Activated T-helper 1 cell treated with anti-CD3 and anti-CD28 coated beads, Interleukin-2, amount 50 U/mL, for 16 hours (primary cell): ENCODE measurements around the gene PLXDC1.

Experiments
- DNase-seq, 2 donors: peaks; one replicate each; pipeline ENCODE4 v3.0.0-alpha.2; 2020; ENCODE audit warnings: low read depth in 1 of 2, low spot score in 1 of 2

Gene PLXDC1

GRCh38 chr17:39151150-39151942, at the start of gene PLXDC1:
TSS of gene PLXDC1 (minus strand) at chr17:39151637. CDS start at chr17:39151437, 200 bp downstream.
- no peak for DNase-seq

- DNase-seq = no peak
Measured at GRCh38 chr17:39200957-39201510, 49.6 kb upstream of the PLXDC1 start.

GRCh38 chr17:39200070-39200879, 48.8 kb upstream of the PLXDC1 start, which contains the start of gene RPL19:
TSS of gene RPL19 (plus strand) at chr17:39200283. CDS start at chr17:39200345, 62 bp downstream.
- peak; percentile 65 to 70 for DNase-seq

- DNase-seq = peak; percentile 70 to 78
Measured at GRCh38 chr17:39199820-39200069, 48.3 kb upstream of the PLXDC1 start.

GRCh38 chr17:39198186-39198566, 46.7 kb upstream of the PLXDC1 start:
- DNase-seq = no peak

GRCh38 chr17:39197380-39198185, 46.1 kb upstream of the PLXDC1 start, which contains the start of gene CACNB1:
TSS of gene CACNB1 (minus strand) at chr17:39197669. CDS start at chr17:39197495, 174 bp downstream.
- peak; percentile 40 to 60 for DNase-seq

- DNase-seq = no peak
Measured at GRCh38 chr17:39196808-39197291, 45.4 kb upstream of the PLXDC1 start.

- no peak for DNase-seq
Measured at GRCh38 chr17:39196241-39196807, 44.9 kb upstream of the PLXDC1 start.

- no peak for DNase-seq
Measured at GRCh38 chr17:39195568-39196160, 44.2 kb upstream of the PLXDC1 start.

- DNase-seq = no peak
Measured at GRCh38 chr17:39194985-39195524, 43.6 kb upstream of the PLXDC1 start.

- no peak for DNase-seq
Measured at GRCh38 chr17:39194089-39194984, 42.9 kb upstream of the PLXDC1 start.

- DNase-seq = no peak
Measured at GRCh38 chr17:39193346-39193745, 41.9 kb upstream of the PLXDC1 start.

- DNase-seq = no peak
Measured at GRCh38 chr17:39192901-39193300, 41.5 kb upstream of the PLXDC1 start.

GRCh38 chr17:39191750-39192510, 40.5 kb upstream of the PLXDC1 start:
- no peak for DNase-seq

- no peak for DNase-seq
Measured at GRCh38 chr17:39187152-39187830, 35.9 kb upstream of the PLXDC1 start.

GRCh38 chr17:39186481-39187002, 35.1 kb upstream of the PLXDC1 start:
- DNase-seq = no peak

- no peak for DNase-seq
Measured at GRCh38 chr17:39183720-39184119, 32.3 kb upstream of the PLXDC1 start.
